A549 (cell line): Measurements from ENCODE around the gene AMOT. TPM values are rescaled to one million over a fixed set of nuclear protein-coding genes. Genes with fewer than 3 reads are reported as not detected.

Source experiments
- ATAC-seq, 2 experiments: fragments of 200-7000 bp in 1 of 2; fragments of >200 bp in 1 of 2; cut with Nextera tagmentation in 1 of 2; cut with Tn5 transposase in 1 of 2; 3 replicates each; pipeline versions ENCODE4 v1.8.0 to v1.9.1; 2018 to 2020; ENCODE audit warnings: mild to moderate bottlenecking in 1 of 2, moderate library complexity in 1 of 2
- CTCF ChIA-PET: fragments of 300-600 bp; sonication (Branson Sonifier 250); formaldehyde crosslinking; extraction: SDS; loops from one replicate; lab custom pipeline; 2021; ENCODE audit warnings: antibody characterized with exemption, inconsistent platforms; lab: Yijun Ruan, JAX
- POLR2A ChIA-PET: fragments of 350-600 bp; formaldehyde crosslinking; extraction: SDS; loops from one replicate; lab custom pipeline; 2021; ENCODE audit warnings: antibody characterized with exemption, inconsistent platforms; lab: Yijun Ruan, JAX
- DNase-seq, 2 experiments: peaks; one replicate each; pipeline versions ENCODE4 v3.0.0 to v3.0.0-alpha.2; 2011 to 2016; ENCODE audit warnings: low read depth in 1 of 2, low spot score in 1 of 2
- FAIRE-seq: peaks from 2 replicates; lab custom pipeline; 2011; peaks lifted over from hg19 to GRCh38; lab: Jason Lieb, UNC
- H3K27ac ChIP-seq, 2 experiments: fragments of >200 bp; sonication (Bioruptor Twin); formaldehyde crosslinking; 3 replicates each; pipeline ENCODE4 v1.5.1; 2016 to 2017
- H3K4me1 ChIP-seq: fragments of >200 bp; sonication (Bioruptor Twin); formaldehyde crosslinking; 3 replicates; pipeline ENCODE4 v1.6.1; 2016
- H3K4me2 ChIP-seq: fragments of >200 bp; sonication (Bioruptor Twin); formaldehyde crosslinking; 3 replicates; pipeline ENCODE4 v1.6.1; 2016
- H3K4me3 ChIP-seq: fragments of >200 bp; sonication (Bioruptor Twin); formaldehyde crosslinking; 3 replicates; pipeline ENCODE4 v1.5.1; 2016
- H3K9me3 ChIP-seq: fragments of >200 bp; sonication (Bioruptor Twin); formaldehyde crosslinking; 3 replicates; pipeline ENCODE4 v1.6.1; 2016
- CBX8 ChIP-seq: fragments of 200-600 bp; sonication (generic); IDR thresholded peaks from 2 replicates; pipeline ENCODE4 v1.6.1; 2016
- CHD2 ChIP-seq: fragments of 150-350 bp; IDR thresholded peaks from 2 replicates; pipeline ENCODE4 v1.6.1; 2014; ENCODE audit warnings: low read length; ENCODE audit not compliant: partially characterized antibody
- CHD4 ChIP-seq: fragments of 200-600 bp; sonication (generic); IDR thresholded peaks from 2 replicates; pipeline ENCODE4 v1.6.1; 2016; ENCODE audit warnings: antibody characterized with exemption, mild to moderate bottlenecking, borderline replicate concordance
- EP300 ChIP-seq, 2 experiments: fragments of >200 bp; sonication (Bioruptor Twin); formaldehyde crosslinking; IDR thresholded peaks; 2 replicates in 1 of 2; 3 replicates in 1 of 2; pipeline ENCODE4 v1.6.1; 2016 to 2017
- ESRRA ChIP-seq: fragments of 150-350 bp; IDR thresholded peaks from 2 replicates; pipeline ENCODE4 v1.6.1; 2014; ENCODE audit warnings: mild to moderate bottlenecking, low read length, borderline replicate concordance
- FOSB ChIP-seq: fragments of 250-450 bp; sonication (Bioruptor Pico); IDR thresholded peaks from 2 replicates; pipeline ENCODE4 v1.5.0; 2020; ENCODE audit warnings: mild to moderate bottlenecking, moderate library complexity
- FOXS1 ChIP-seq: fragments of 250-450 bp; sonication (Bioruptor Pico); IDR thresholded peaks from 2 replicates; pipeline ENCODE4 v1.5.0; 2020; ENCODE audit warnings: mild to moderate bottlenecking, moderate library complexity
- HES2 ChIP-seq: fragments of >200 bp; sonication (Bioruptor Twin); formaldehyde crosslinking; IDR thresholded peaks from 2 replicates; pipeline ENCODE4 v1.6.1; 2016
- HMGXB4 ChIP-seq: fragments of 250-450 bp; sonication (Bioruptor Pico); IDR thresholded peaks from 2 replicates; pipeline ENCODE4 v1.5.0; 2021; ENCODE audit warnings: mild to moderate bottlenecking, moderate library complexity, borderline replicate concordance
- HOXA7 ChIP-seq: fragments of 250-450 bp; sonication (Bioruptor Pico); IDR thresholded peaks from 2 replicates; pipeline ENCODE4 v1.5.0; 2020; ENCODE audit warnings: mild to moderate bottlenecking, moderate library complexity
- KDM1A ChIP-seq: fragments of 200-600 bp; sonication (generic); IDR thresholded peaks from 2 replicates; pipeline ENCODE4 v1.6.1; 2016; ENCODE audit warnings: low read depth, mild to moderate bottlenecking
- MAZ ChIP-seq: fragments of 150-350 bp; IDR thresholded peaks from 2 replicates; pipeline ENCODE4 v1.6.1; 2014; ENCODE audit warnings: antibody characterized with exemption, low read depth, low read length, borderline replicate concordance
- PHF8 ChIP-seq: fragments of 200-600 bp; sonication (generic); IDR thresholded peaks from 2 replicates; pipeline ENCODE4 v1.6.1; 2016; ENCODE audit warnings: low read depth, mild to moderate bottlenecking, antibody characterized with exemption, moderate library complexity, borderline replicate concordance
- REST ChIP-seq: fragments of 200-600 bp; sonication (generic); IDR thresholded peaks from 2 replicates; pipeline ENCODE4 v1.6.1; 2016; ENCODE audit warnings: antibody characterized with exemption, mild to moderate bottlenecking, moderate library complexity
- RFX5 ChIP-seq: fragments of 450-650 bp; IDR thresholded peaks from 2 replicates; pipeline ENCODE4 v1.7.1; 2014; ENCODE audit warnings: antibody characterized with exemption, mild to moderate bottlenecking, moderate library complexity
- RNF2 ChIP-seq: fragments of 200-600 bp; sonication (generic); IDR thresholded peaks from 2 replicates; pipeline ENCODE4 v1.6.1; 2016; ENCODE audit warnings: low read depth, mild to moderate bottlenecking, antibody characterized with exemption, moderate library complexity, borderline replicate concordance
- SMC3 ChIP-seq: fragments of >200 bp; sonication (Bioruptor Twin); formaldehyde crosslinking; IDR thresholded peaks from 3 replicates; pipeline ENCODE4 v1.6.1; 2018; ENCODE audit warnings: inconsistent platforms
- TFCP2L1 ChIP-seq: fragments of 250-450 bp; sonication (Bioruptor Pico); IDR thresholded peaks from 2 replicates; pipeline ENCODE4 v1.5.0; 2021; ENCODE audit warnings: mild to moderate bottlenecking
- TP53 ChIP-seq: fragments of 250-450 bp; sonication (Bioruptor Pico); IDR thresholded peaks from 2 replicates; pipeline ENCODE4 v1.5.0; 2021; ENCODE audit warnings: mild to moderate bottlenecking, moderate library complexity
- ZFP36 ChIP-seq: fragments of 450-650 bp; IDR thresholded peaks from 2 replicates; pipeline ENCODE4 v1.6.1; 2014; ENCODE audit warnings: borderline replicate concordance; ENCODE audit not compliant: partially characterized antibody
- WGBS: methylation state at CpG from one replicate; pipeline ENCODE4 v1.1.6; 2017; ENCODE audit errors: missing lambda C conversion rate; 5-methylcytosine and 5-hydroxymethylcytosine counted together
- polyA plus RNA-seq, 4 experiments: library from polyadenylated mRNA; depleted of rRNA in 3 of 4; stranded (reverse); fragments of >200 nt; fragmentation: RNase III in 1 of 4; extraction: RNeasy Plus Mini Kit Qiagen cat#74134 plus additional on column Dnase treatment in 1 of 4; gene quantifications; 2 replicates in 3 of 4; 3 replicates in 1 of 4; pipeline ENCODE4 v1.2.3, GENCODE V29; 2011 to 2017

The AMOT gene
- polyA plus RNA-seq, 2 of the 4 experiments (the other 2 are of a cell fraction), result 0.03 to 0.05 TPM

GRCh38 chrX:112877771-112878173 is 37.1 kb upstream of the AMOT start:
- H3K4me3 ChIP-seq, result no peak overlapping the region
- CTCF ChIA-PET, result no interaction called here
- TF ChIP-seq HES2 (no peak), CHD2 (no peak), CBX8 (no peak), RNF2 (no peak), HMGXB4 (no peak), TFCP2L1 (CRISPR knock-in tag) (no peak), FOSB (no peak), ZFP36 (no peak), EP300 (IDR thresholded peaks at IDR 0.05) (no peak), REST (no peak), RFX5 (no peak), KDM1A (no peak)
- no peaks in the 10 kb centered on the region for H3K9me3 ChIP-seq
- no peak for ATAC-seq
- FAIRE-seq, result no peak
- no peak for DNase-seq
- 2% methylated on average over 3 of the region's 3 CpGs for WGBS
- H3K4me1 ChIP-seq, result no peaks in the 10 kb centered on the region
- H3K4me2 ChIP-seq, result no peak overlapping the region
- H3K27ac ChIP-seq, result no peak overlapping the region
- POLR2A ChIA-PET, result no interaction called here

- H3K9me3 ChIP-seq, result no peaks in the 10 kb centered on the region
- no peak overlapping the region for H3K4me3 ChIP-seq
- no peak for DNase-seq
- POLR2A ChIA-PET, result no interaction called here
- TF ChIP-seq KDM1A (no peak), HOXA7 (CRISPR knock-in tag) (no peak), PHF8 (no peak), TP53 (CRISPR knock-in tag) (no peak), ESRRA (no peak), CHD4 (no peak)
- H3K4me1 ChIP-seq, result no peaks in the 10 kb centered on the region
- H3K4me2 ChIP-seq, result no peak overlapping the region
- CTCF ChIA-PET, result interaction anchor here (1.2 kb wide), 1 partner anchor 16 kb away, joined by 3 read pairs; no protein-coding TSS in a partner anchor
- H3K27ac ChIP-seq, result no peak overlapping the region
- ATAC-seq, result no peak
- 3% methylated on average over 1 of the region's 1 CpG for WGBS
- no peak for FAIRE-seq
Measured at GRCh38 chrX:112874614-112875013, 34.0 kb upstream of the AMOT start.

- ATAC-seq (no peak), FAIRE-seq (no peak), DNase-seq (no peak)
- Histone ChIP-seq H3K4me1 (no peaks in the 10 kb centered on the region), H3K4me3 (no peak overlapping the region), H3K4me2 (no peak overlapping the region), H3K9me3 (no peaks in the 10 kb centered on the region), H3K27ac (no peak overlapping the region)
- 3% methylated on average over 1 of the region's 1 CpG for WGBS
- no peak for TF ChIP-seq SMC3
- TF ChIP-seq MAZ, result no peak
- no peak for TF ChIP-seq FOXS1 (CRISPR knock-in tag)
- CTCF ChIA-PET, result interaction anchor here (1.2 kb wide), 1 partner anchor 16 kb away, joined by 3 read pairs; no protein-coding TSS in a partner anchor
- POLR2A ChIA-PET, result no interaction called here
Measured at GRCh38 chrX:112874175-112874574, 33.5 kb upstream of the AMOT start.
